ENCODE data around the gene HES1.

GRCh38 chr3:194141415-194142155, 5.6 kb downstream of the HES1 start:
- TF ChIP-seq EZH2 (IDR thresholded peaks at IDR 0.05) (no peak), FOXP2 (optimal IDR thresholded peaks at IDR 0.05; ENCODE audit: control extremely low read depth, extremely low read length, insufficient read depth) (no peak), POLR2AphosphoS5 (IDR thresholded peaks at IDR 0.05; ENCODE audit: borderline replicate concordance, low read depth, low read length) (peak; percentile 18; the same call in 1 of the 2 replicates)

All from SK-N-MC (cell line).